ENCODE data around the gene DCLK1.
"Not testable (repeated sequence)": the region's sequence is repeated elsewhere in the genome, so short reads cannot be mapped to it uniquely, and the experiment has no call there.

Gene DCLK1

DNA sequence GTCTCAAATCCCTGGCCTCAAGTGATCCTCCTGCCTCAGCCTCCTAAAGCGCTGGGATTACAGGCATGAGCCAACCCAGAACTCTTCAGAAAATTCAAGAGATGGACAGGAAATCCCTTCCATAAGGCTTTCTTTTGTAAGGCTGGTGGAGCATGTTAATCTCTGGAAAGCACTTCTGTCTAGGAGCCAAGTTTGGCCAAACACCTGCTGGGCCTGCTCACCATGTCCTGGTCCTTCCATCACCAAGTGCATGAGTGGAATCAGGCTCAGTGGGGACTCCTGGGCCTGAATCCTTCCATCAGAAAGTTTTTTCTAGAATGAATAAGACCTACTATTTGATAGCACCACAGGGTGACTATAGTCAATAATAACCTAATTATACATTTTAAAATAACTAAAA lies 148.0 kb downstream of the DCLK1 start:
- DNase-seq: no peak

DNA sequence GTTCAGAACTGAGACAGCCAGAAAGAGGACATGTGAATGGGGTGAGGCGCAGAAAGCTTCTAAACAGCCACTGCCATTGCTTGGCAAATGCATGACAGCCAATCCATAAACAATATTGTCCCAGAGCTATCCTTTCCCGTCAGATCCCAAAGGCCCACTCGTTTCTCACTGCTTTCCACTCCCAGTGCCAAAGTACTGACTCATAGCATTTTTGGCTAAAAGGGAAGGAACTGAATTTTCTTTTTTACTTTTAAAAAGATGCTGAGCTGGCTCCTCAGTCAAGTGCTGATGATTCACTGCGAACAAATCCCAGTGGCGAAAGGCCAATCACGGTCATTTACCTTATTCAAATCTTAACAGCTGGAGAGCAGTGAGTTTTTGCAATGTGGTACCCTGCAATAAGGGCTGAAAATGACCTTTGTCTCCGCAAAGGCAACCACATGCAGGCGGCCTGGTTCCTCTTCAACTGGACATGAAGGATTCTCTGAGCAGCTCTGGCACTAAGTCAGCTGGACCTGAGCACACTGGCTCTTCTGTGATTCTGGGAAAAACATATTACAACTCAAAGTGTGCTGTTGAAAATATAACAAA lies 151.7 kb downstream of the DCLK1 start:
- no peak for DNase-seq

DNA sequence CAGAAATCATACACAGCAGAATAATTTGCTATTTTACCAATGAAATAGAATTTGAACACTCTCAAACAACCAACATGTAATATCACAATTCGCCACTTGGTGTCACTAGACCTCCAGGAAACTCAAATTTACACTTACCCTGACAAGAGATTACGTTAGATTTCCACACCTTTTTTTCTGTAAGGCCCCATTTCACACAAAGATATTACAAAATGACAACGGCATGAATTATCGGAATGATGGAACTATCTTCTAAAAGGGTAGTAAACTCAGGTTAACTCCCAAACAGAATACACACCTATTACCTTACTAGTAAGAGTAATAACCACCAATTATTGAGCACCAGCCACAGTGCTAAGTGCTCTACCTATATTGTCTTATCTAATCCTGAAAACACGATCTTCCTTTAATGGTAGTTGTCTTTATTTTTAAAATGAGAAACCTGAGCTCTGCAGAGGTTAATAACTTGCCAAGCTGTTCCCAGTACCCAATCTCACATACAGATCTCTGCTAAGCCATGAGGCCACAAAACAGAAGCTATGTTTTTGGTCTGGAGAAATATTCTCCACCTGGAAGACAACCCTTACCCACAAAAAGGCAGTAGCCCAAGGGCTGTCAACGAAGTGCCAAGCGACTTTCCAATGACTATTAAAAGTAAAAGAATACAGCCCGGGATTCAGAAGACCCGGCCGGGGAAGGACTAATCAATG lies 152.4 kb downstream of the DCLK1 start:
- peak; percentile 74 for DNase-seq

DNA sequence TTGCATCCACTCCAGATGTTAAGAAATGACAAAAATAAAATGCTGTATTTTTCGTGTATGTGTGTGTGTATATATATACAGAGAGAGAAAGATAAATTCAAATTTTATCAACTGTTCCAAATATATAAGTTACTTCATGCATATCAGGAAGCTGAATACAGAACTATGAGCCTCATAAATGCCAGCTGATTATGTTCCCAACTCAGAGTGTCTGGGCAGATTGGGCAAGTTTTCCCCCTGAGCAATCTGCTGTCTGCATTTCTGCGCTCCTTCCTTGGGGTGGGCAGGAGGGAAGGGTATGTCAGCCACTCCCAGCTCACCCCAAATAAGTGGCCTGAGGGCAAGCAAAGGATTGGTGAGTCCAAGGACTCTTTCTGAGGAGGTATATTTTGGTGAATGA lies 154.1 kb downstream of the DCLK1 start:
- no peak for DNase-seq

DNA sequence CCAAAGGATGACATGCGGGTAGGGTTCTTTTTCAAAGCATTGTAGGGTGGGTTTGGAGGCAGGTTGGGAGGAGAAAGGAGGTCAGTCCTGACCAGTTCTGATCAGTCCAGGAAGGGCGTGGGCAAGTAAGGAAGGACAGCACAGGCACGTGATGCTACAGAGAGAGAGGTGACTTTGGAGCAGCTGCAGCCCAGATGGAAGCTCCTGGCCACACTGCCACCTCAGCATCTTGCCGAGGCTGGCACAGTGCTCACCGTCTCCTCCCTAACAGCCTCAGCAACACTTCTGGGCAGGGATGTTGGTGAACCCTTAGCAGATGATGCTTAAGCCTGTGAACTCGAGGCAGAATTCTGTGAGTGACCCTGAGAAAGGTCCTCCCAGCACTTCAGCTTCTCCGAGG lies 155.1 kb downstream of the DCLK1 start:
- no peak for DNase-seq

DNA sequence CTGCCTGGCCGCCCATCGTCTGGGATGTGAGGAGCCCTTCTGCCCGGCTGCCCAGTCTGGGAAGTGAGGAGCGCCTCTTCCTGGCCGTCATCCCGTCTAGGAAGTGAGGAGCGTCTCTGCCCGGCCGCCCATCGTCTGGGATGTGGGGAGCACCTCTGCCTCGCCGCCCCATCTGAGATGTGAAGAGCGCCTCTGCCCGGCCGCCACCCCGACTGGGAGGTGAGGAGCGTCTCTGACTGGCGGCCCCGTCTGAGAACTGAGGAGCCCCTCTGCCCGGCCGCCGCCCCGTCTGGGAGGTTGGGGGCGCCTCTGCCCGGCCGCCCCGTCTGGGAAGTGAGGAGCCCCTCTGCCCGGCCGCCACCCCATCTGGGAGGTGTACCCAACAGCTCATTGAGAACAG lies 164.2 kb downstream of the DCLK1 start:
- DNase-seq: not testable (repeated sequence)

DNA sequence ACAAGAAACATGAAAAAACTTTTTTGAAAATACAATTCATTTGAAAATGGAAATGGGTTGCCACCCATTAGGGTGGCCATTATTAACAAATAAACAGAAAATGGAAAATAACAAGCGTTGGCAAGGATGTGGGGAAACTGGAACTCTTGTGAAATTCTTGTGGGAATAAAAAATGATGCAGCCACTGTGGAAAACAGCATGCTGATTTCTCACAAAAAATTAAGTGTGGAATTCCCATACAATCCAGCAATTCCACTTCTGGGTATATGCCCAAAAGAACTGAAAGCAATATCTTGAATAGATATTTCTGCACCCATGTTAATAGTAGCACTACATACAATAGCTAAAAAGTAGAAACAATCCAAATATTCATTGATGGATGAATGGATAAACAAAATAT lies 165.2 kb downstream of the DCLK1 start:
- DNase-seq: no peak

DNA sequence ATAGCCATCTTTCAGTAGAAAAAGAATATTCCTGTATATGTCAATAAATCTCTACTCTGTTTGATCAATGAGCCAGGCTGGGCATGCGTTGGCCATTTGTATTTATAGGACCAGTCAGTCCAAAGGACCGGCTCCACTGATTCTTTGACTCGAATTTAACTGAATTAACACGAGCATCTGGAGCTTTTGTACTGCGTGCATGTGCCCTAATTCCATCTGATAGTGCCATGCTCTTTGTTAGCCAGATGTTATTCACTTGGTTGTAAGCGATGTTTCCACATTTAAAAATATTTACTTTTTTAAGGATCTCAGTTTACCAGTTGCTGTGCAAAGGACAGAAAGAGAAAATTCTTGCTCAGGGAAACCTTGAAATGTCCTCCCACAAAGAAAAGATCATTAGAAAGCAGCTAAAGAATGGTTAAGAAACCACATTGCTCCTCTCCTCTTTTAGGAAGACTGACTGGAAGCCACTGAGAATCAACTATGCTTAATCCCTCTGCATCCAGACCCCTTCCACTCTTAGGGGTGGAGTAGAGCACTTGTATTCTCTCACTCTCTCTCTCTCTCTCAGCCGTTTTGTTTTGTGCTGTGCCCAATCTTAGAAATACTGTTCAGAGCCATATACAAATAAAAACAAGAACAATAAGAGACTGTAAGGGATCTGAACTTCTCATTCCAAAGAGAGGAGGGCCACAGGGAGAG lies 165.8 kb downstream of the DCLK1 start:
- no peak for DNase-seq

DNA sequence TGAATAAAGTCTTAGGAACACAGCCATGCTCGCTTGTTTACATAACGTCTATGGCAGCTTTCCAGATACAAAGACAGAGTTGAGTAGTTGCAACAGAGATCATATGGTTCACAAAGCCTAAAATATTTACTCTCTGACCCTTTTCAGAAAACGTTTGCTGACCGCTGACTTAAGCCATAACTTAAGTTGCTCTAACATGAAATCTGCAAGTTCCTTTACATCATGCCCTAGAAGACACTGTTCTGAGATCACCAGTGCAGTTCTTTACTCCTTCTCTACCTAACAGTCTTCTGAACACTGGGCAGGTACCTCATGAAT lies 166.4 kb downstream of the DCLK1 start:
- no peak for DNase-seq

DNA sequence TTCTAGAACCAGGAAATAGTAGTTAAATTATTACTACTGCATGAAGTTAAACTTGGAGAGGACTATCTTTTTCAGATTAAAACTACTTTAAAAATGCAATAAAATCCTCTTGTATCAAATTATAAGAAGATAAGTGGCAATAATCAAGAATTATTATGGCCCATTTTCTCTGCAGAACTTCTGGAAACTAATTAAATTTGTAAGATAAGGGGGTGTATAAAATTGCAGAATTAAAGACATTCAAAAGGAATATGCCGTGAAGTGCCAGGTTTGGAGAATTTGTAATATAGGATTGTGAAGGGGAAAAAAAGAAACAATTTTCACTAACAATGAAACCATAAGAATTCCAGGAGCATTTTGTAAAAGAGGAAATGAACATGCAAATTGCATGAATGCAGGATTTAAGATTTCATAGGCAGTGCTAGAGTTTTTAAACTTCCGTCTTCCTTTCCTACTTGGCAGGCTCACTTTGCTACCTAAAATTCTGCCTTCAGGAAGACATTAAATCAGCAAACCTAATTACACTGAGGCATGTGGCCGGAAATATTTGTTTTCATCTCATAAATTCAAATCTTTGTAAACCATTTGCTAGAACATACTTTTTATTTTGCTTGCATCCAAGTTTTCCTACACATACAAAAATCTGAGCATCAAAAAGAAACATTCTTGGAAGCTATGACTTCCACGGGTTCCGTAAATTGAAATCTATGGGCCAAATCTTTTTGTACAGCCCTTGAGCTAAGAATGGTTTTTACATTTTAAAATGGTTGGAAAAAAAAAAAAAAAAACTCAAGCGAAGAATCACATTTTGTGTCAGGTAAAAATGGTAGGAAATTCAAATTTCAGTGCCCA lies 166.9 kb downstream of the DCLK1 start:
- no peak for DNase-seq

DNA sequence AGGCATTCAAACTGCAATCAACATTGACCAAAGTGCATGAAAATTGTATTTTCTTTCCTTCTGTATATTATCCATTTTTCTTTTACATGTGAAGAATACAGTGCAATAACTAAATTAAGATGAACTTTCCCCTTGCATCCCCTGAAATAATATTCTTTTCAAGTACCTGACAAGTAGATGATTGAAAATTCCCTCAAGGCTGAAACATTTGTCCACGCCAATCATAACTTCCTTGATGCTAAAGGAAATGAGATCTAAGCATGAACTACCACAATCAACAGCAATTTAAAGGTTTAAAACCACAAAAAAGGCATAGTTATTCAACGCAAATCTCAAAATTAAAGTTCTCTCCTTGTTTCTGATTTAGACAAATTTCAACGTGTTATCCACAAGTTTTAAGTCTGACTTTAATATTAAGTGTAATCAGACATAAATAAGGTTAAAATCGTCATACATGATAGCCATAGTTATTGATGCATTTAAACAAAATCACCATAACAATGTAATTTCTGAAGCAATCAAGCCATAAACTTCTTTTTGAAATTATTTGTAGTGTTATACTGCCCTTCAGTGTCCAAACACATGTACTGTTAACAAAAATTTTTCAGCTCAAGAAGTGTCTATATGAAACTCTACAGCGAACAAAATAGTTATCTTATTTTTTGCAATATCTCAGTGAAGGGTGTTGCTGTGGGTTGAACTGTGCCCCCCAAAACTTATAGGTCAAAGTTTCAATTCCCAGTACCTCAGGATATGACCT lies 169.5 kb downstream of the DCLK1 start:
- no peak for DNase-seq

DNA sequence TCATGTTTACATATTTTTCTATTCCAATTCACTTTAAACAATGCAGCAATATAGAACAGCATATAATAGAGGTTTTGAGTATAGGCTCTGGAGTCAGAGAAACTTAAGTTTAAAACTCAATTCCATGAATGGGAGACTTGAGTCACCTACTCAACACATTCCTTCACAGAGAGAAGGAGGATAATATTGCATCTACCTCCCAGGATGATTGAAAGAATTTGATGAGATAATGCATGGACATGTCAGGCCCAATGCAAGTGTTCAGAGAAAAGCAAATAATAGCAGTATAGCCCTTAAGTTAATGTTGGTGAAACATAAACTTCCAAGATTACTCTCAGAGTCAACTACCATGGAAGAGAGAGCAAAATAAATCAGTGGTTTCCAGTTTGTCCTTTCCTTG lies 170.2 kb downstream of the DCLK1 start:
- DNase-seq: no peak

DNA sequence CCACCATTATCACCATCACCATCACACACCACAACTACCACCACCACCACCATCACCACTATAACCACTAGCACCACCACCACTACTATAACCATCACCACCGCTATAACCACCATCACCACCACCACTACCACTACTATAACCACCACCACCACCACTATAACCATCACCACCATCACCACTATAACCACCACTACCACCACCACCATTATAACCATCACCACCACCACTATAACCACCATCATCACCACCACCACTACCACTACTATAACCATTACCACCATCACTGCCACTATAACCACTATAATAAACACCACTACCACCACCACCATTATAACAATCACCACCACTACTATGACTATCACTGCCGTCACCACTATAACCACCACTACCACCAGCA lies 173.2 kb downstream of the DCLK1 start:
- no peak for DNase-seq

DNA sequence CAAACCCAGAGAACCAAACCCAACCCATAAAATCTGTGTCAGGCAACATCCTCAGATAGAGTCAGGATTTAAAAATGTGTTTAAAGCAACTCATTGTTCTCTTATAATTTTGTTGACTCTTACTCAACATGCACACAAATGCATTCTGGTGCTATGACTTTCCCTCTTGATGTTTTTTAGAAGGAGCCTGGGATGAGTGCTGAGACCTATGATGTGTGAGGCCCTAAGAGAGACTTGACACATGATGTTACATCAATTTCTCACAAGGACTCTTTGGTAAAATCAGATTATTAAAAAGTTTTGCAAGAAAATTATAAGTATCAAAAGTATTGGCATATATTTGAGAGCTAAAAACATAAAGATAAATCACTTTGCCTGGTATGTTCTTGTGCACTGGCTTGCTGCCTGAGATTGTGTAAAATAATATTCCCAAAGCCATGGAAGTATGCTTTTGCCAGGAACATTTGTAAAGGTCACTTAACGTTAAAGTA lies 173.9 kb downstream of the DCLK1 start:
- DNase-seq: no peak

DNA sequence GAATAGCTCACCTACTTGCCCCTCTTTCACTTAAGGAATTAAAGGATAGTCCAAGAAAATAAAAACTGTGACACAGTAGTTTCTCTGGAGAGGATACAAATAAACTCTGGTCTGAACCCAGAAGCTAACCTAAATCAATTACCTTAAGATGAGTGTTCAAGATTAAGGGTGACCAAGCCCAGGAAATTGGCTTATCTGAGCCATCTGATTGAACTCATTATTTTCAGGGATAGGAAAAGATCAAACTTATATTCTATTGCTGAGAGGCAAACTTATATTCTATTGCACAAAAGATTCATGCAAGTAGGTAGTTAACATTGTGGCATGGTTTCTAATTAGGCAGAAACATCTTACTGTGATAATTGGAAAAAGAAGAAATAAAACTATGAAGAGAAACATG lies 175.1 kb downstream of the DCLK1 start:
- no peak for DNase-seq

DNA sequence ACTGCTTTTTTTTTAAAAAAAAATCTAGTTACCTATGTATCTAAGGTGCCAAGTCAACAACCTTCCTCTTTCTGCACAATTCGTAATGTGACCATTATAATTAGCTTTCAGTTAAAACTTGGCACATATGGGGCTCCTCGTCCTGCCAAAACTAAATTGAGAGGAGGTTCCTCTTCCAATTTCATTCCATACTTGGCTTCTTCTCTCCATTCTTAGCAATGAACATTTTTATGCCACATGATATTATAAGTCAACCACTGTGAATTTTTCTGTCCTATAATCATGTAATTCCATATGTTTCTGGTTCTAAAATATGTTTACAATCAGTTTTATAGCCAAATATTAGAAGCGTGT lies 177.0 kb downstream of the DCLK1 start:
- no peak for DNase-seq

DNA sequence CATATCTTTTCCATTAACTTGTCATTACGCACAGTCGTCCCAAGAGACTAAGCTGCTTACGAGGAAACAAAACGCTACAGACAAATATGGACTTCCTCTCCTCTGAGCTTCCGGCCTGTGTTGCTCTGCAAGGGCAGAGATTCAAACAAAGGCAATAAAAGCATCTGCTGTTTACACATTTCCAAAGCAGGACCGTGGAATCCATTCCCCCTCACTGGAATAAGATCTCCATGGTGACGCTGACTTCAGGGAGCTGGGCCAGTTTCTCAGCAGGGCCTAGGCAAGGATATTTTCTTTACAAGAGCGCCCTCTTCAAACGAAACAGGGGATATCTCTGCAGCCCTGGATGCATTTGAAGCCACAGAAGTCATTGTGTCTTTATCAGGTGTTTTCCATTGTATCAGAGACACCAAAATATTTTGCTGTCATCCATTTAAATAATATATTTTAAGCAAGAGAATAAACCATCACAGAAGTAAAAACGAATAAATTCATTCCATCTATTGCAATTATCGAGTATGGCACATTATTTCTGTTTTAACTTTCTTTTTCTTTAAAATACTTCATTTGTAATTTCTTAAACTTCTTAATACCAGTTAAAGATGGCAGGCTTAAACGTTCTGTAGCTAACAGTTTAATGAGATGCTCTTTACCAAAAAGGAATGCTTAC lies 177.5 kb downstream of the DCLK1 start:
- peak; percentile 98 for DNase-seq

DNA sequence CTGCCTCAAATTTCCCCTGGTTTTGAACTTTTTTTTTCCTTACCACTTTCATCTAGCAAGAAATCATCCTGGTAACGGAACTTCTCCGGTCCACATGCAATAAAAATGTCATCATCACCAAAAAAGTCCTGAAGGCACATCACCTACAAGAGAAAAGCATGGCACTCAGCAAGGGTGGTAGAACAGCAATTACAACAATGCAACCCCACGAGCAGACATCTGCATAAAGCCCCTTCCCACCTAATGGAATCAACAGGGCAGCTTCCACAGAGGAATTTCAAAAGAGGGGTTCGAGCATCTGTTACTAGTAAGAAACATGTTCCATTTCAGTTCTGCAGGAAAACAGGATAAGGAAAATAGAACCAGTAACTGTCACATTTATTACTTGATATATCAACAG lies 183.9 kb downstream of the DCLK1 start:
- no peak for DNase-seq

DNA sequence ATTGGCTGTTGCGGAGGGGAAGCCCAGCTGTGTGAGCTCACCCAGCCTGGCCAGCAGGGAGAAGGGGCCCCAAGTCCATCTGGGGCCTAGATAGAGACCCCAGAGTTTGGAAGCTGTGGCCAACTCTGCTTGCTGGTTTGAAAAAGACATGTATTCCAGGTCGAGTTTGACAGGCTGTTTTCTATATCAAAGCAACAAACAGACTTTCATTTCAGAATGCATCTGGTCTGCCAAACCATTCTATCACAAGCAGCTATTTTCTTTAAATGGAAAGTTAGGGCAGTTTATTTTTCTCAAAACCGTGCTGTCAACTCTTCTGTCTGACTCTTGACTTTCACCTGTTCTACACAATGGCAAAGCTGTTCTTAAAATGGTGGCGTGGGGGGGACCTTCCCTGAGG lies 185.8 kb downstream of the DCLK1 start:
- no peak for DNase-seq

DNA sequence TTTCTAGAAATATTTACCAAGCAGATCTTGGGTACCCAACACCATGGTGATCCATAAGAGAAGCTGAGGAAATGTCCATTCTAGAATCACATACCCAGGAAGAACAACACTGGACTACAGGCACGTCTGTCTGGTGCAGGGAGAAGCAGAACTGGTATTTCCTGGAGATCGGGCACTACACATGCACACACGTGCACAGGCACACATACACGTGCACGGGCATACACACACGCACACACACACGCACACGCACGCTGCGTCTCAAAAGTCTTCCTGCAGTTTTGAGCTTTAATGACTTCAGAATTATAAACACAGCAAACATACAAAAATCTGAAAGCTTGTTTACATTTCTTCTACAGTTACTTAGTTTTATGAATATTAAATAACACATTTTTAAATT lies 189.8 kb downstream of the DCLK1 start:
- no peak for DNase-seq

DNA sequence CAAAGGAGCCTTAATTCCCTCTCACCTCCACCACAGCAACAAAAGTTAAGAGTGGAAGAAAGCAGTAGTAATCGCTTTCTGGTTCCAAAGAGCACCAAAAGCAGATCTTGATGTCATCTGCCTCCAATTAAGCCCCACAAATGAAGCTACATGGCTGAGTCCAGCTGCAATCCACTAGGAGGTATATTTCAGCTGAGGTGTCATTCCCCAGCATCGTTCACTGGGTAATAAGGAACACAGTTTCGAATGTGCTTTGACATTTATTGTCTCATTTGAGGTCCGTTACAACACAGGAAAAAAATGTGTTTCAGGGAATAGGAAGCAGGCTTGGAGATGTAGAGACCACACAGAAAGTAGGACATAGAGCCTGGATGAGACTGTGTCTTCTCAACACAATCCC lies 190.4 kb downstream of the DCLK1 start:
- DNase-seq: no peak

DNA sequence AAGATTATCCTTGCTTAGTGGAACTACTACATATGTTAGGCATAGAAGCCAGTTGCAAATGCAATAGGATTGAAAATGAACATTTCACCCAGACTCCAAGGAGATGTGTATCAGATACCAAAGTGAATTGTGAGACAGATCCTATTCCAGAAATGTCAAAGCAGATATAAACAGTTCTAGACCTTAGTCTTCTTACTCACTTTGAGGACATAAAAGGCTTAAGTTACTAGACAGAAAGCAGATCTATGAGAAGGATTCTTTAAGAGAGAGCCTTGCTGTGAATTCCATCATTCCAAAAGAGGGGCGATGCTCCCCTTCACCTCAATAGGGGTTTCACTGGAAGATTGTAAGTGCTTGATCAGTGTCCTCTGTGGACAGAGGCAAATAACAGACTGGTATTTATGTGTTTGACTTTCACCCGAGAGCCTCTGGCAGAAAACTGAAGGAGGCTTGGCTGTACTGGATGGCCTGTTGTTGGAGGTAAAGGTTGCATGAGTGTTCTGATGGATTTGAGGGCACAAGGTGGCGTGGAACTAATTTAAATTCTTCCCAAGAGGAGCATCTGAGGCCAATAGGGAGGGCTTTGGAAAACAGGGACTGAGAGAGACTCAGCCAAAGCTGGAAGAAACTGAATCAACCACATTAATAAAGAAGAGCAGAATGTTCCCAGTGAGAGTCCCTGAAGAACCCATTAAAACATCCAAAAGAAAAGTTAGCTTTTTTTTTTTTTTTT lies 194.8 kb downstream of the DCLK1 start:
- DNase-seq: no peak
